NCI-H2081 (cell line): ENCODE results near the gene ZNF677.
A peak's percentile ranks its signal among the peaks of the same experiment; 100 is the strongest.
"Not testable (repeated sequence)": the region's sequence is repeated elsewhere in the genome, so short reads cannot be mapped to it uniquely, and the experiment has no call there.

ENCODE experiments used
- DNase-seq, 2 experiments: peaks; one replicate each; lab custom pipeline; 2025; lab: John Stamatoyannopoulos, UW

ZNF677 gene

DNA sequence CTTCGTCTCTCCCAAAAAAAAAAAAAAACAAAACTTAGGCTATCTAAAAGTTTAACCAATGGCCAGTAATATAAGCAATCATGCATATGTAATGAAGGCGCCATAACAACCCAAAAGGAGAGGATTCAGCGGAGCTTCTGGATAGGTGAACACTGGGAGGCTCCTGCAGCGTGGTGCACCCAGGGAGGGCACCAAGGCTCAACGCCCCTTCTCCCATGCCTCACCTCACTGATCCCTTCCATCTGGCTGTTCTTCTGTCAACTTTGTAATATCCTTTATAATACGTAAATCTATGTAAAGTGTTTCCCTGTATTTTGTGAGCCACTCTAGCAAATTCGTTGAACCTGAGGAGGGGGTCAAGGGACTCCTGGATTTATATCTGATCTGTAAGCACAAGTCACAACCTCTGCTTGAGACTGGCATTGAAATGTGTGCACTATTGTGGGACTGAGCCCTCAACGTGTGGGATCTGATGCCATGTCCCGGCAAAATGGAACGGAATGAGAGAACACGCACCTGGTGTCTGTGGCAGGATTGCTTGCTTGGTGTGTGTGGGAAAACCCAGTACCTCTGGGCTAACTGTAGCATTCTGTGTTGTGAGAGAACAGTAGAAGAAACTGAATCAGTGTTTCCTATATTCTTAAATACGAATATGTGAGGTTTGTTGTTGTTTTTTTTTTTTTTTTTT, 61.0 kb downstream of the ZNF677 start:
- no peak for DNase-seq

DNA sequence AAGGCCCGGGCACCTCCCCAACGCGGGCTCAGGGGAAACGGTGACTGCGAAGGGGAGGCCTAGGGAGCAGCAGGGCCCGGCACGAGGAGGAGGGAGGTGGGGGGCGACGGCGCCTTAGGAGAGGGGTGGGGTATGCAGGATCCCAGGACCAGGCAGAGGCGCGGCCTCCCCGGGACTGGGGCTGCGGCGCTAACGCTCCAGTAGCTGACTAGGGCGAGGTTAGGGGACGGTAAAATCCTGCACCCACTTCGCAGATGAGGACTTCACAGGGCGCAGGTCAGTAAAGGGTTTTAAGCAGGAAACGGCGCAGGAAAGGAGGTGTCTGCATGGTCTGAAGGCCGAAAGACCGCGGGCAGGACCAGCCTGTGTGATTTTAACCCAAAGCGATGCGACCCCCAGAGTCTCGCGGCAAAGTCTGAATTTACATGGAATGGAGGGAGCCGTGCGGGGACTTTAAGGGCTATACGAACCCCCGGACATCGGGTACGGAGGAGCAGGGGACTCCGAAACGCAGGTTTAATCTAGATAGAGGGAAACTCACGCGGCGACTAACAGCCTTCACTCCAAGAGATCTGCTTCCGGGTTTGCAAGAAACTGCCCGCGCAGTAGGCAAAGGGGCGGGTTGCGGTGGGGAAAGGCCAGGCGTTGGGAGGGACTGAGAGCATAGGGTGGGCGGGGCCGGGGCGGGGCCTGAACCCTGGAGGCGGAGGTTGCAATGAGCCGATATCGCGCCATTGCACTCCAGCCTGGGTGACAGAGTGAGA, 61.7 kb downstream of the ZNF677 start, which contains the start of gene ZNF665:
ZNF665 (minus strand) TSS at position 588 of the 764 bp plus-strand sequence. CDS start 10,460 bp downstream, outside the sequence.
- peak; percentile 6 to 13 for DNase-seq

GRCh38 chr19:53190253-53190652, 64.4 kb downstream of the ZNF677 start:
- no peak for DNase-seq

DNA sequence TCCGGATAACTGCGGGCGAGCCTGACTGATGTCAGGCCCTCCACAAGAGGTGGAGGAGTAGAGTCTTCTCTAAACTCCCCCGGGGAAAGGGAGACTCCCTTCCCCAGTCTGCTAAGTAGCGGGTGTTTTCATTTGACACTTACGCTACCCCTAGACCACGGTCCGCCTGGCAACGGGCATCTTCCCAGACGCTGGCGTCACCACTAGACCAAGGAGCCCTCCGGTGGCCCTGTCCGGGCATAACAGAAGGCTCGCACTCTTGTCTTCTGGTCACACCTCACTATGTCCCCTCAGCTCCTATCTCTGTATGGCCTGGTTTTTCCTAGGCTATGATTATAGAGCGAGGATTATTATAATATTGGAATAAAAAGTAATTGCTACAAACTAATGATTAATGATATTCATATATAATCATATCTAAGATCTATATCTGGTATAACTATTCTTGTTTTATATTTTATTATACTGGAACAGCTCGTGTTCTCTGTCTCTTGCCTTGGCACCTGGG, 64.9 kb downstream of the ZNF677 start:
- DNase-seq = not testable (repeated sequence)
